ENCODE measurements around the gene SLC6A16. TPM values are rescaled to one million over a fixed set of nuclear protein-coding genes. Genes with fewer than 3 reads are reported as not detected.
A peak's percentile ranks its signal among the peaks of the same experiment; 100 is the strongest.
"Not testable (repeated sequence)": the region's sequence is repeated elsewhere in the genome, so short reads cannot be mapped to it uniquely, and the experiment has no call there.

Gene SLC6A16
- polyA plus RNA-seq, 3 donors = 2.3 to 5.7 (median 4.6) TPM

DNA sequence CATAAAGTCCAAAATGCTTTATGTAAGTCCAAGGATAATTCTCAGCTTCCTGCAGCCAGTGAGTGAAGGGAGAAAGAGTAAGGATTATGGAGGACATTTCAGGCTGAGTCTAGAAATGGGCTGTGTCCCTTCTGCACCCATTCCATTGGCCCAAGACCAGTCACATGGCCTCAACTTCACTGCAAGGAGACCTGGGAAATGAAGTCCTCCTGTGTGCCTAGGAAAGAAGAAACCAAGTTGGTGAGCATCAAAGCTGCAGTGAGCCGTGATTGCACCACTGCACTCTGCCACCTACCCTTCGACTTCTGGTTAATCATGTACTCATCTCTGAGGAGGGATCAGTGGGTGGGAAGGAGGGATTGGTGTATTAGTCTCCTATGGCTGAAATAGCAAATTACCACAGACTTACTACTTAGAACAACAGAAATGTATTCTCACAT is 6.6 kb upstream of the SLC6A16 start:
- DNase-seq = peak; percentile 44

DNA sequence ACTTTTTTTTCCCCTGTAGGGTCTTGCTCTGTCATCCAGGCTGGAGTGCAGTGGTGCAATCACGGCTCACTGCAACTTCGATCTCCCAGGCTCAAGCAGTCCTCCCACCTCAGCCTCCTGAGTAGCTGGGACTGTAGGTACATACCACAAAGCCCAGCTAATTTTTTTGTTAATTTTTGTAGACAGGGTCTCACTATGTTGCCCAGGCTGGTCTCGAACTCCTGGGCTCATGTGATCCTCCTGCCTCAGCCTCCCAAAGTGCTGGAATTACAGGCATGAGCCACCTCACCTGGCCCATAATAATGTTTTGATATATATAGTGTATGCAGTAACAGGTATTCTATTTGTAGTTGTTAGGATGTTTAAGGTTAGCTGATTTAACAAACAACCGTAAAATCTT is 6.2 kb upstream of the SLC6A16 start:
- DNase-seq = not testable (repeated sequence)

DNA sequence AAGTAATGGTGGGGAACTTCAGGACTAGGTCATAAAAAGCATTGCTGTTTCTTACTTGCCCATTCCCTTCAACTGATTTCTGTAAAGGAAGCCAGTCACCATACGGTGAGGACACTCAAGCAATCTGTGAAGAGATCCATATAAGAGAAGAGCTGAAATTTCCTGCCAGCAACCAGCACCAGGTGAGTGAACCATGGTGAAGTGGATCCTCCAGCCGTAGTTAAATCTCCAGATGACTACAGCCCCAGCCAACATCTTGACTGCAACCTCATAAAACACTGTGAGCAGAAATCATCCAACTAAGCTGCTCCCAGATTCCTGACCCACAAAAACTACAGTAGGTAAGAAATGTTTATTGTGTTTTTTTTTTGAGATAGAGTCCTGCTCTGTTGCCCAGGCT is 3.8 kb upstream of the SLC6A16 start:
- no peak for DNase-seq

DNA sequence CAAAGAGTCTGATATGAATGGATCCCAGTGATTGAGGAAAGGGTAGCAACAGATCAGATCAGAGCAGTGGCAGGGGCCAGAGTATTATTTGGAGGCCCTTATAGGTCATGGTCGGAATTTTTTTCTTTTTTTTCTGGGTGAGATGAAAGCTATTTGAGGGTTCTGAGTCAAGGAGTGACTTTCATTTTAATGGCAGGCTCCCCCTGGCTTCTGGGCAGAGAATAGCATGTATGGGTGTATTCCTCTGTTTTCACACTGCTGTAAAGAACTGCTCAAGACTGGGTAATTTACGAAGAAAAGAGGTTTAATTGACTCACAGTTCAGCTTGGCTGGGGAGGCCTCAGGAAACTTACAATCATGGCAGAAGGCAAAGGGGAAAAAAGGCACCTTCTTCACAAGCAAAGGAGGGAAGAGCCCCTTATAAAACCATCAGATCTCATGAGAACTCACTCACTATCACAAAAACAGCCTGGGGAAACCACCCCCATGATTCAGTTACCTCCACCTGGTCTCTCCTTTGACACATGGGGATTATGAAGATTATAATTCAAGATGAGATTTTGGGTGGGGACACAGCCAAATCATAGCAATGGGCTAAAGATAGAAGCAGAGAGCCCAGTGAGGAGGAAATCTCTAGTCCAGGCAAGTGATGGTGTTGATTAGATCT is 3.0 kb upstream of the SLC6A16 start:
- DNase-seq = no peak

DNA sequence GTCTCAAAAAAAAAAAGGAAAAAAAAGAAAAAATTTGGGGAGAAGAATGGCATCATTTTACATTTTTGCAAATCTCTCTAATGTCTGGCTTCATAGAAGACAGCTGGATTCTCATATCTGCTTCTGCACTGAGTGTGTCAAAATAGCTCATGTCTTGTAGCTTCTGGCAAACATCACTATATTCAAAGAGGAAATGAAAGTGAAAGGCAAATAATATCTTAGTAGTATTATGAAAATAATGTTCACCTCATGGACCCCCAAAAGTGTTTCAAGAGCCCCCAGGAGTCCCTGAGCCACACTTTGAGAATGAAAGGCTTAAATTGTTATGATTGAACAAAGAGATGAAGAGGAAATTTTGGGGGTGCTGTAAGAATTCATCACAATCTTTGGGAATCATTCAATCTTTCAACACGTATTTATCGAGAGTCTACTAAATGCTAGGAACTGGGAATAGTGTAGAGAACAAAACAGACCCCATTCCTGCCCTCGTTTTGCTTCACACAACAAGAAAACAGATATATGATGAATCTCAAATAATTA is 1.2 kb upstream of the SLC6A16 start:
- no peak for DNase-seq

DNA sequence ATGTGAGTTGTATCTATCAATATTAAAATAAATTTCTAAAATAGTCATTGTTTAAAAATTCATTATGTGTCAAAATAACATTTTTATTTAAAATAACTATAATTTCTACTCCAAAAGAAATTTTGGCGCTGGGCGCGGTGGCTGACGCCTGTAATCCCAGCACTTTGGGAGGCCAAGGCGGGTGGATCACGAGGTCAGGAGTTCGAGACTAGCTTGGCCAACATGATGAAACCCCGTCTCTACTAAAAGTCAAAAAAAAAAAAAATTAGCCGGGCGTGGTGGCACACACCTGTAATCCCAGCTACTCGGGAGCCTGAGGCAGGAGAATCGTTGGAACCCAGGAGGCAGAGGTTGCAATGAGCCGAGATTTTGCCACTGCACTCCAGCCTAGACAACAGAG is 765 bp upstream of the SLC6A16 start:
- not testable (repeated sequence) for DNase-seq

DNA sequence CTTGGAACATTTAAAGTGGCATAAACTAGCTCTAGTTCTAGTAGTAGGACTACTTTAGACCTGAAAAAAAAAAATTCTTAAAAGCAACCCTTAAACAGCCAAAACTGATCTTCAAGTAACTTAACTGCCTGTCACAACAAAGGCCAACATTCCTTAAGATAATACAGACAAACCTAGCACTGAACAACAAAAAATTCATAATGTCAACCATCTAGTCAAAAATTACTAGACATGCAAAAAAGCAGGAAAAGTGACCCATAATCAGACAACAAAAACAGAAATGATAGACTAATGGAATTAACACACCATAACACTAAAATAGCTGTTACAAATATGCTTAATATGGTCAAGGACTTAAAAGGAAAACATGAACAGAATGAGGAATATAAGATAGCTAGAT is 6.7 kb downstream of the SLC6A16 start:
- no peak for DNase-seq

DNA sequence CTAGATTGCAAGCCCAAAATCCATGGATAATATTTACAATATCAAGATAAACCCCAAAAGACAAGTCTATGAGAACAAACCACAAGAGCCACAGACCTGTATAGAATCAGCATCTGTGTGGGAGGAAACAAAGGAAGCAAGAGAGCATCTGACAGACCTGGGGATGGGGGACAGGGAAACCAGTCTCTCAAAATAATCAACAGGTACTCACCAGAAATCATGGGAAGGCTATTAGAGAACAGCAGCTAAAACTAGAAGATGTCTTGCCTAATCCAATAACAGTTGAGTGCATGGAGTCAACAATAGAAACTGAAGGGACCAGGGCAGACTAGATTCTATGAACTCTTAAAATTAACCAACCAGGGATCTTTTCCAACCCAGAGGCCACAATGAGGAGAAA is 8.7 kb downstream of the SLC6A16 start:
- DNase-seq = no peak

DNA sequence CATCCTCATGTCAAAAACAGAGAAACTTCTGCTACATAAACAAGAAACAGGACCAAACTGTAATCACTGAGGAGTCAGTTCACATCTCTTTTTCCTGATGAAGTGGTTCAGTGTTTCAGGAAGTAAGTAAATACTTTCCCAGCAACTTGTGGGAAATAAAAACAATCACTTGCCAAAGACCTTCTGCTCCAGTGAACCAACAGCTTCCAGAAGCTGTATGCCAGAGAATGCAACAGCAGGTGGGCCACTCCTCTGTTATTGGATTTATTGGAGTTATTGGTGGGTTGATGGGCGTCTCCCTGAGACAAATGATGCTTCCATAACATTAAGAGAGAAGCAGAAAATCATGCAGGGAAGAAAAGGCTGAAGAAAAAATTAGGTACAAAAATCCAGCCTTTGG is 9.9 kb downstream of the SLC6A16 start:
- DNase-seq = no peak

DNA sequence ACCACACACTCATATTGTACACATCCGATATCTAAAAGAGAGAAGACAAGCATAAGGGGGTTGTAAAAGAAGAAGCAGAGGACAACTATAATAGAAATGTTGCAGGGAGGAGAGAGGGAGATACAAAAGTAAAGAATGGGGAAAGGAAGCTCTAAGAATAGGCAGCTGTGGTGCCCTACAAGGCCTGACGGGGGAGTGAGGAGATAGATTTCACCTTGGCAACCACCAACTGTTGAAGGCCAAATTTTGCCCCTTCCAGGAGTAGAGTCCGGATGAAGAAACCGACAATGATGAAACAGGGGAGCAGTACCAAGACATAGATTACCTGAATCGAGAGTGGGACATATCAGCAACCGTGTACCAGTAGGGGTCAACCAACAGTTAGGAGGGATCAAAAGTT is 15.9 kb downstream of the SLC6A16 start:
- DNase-seq = no peak

DNA sequence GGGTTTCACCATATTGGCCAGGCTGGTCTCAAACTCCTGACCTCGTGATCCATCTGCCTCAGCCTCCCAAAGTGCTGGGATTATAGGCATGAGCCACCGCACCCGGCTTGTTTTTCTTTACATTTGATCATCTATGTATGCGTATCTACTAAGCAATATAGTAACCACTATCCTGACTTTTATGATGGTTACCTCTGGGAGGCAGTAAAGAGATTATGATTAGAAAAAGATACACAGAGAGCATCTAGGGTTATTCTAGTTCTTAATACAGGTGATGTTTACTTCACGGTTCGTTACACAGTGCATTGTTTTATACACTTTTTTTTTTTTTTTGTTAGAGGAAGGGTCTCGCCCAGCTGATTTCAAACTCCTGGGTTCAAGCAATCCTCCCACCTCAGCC is 18.3 kb downstream of the SLC6A16 start:
- not testable (repeated sequence) for DNase-seq

DNA sequence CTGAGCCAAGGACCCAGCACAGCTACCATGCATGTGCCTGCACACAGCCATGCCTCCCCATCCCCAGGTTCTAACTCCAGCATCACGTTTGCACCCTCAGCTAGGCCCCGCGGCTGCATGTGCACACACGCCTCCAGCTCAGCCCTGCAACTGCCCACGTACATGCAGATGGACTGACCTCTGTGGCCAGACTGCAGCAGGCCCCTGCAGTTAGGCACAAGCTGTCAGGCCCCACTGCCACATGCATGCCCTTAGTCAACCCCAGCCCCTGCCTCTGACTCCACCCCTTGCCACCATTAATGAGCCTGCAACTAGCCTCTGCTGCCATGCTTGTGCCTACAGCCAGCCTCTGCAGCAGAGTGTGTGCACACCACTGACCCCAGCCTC is 23.1 kb downstream of the SLC6A16 start:
- DNase-seq = no peak

DNA sequence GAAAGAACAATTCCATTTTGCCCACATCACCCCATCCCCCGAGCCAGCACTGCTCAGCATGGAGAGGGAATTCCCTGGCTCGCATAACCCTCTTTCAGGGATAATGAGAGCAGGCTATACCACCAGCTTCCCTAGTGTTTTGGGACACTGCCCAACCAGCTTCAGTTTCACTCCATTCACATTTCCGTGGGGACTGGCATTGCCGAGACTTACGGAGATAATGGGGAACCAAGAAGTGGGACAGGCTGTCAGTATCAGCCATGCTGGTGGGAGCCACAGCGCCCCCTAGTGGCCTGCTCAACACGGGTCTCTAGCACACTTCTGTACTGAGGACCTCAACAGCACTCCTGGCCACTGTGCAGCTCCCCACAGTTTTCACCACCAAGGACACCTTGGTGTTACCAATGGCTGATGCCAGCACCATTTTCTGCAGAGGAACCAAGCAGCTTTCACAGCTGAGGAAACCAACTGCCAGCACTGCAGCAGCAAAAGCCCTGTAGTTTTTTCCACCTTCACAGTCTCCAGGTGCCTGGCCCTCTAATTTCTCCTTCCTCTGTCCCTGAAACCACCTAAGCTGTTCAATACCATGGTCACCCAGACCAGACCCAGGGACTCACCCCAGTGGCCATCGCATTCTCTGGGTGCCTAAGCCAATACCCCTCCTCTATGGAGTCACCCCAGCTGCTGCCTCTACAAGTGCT is 23.7 kb downstream of the SLC6A16 start:
- peak; percentile 46 for DNase-seq

DNA sequence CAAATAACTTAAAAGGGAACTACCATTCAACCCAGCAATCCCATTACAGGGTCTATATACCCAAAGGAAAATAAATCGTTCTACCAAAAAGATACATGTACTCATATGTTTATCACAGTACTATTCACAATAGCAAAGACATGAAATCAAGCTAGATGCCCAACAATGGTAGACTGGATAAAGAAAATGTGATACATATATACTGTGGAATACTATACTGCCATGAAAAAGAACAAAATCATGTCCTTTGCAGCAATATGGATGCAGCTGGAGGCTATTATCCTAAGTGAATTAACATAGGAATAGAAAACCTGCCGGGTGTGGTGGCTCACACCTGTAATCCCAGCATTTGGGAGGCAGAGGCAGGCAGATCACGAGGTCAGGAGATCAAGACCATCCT is 26.3 kb downstream of the SLC6A16 start:
- DNase-seq = not testable (repeated sequence)

DNA sequence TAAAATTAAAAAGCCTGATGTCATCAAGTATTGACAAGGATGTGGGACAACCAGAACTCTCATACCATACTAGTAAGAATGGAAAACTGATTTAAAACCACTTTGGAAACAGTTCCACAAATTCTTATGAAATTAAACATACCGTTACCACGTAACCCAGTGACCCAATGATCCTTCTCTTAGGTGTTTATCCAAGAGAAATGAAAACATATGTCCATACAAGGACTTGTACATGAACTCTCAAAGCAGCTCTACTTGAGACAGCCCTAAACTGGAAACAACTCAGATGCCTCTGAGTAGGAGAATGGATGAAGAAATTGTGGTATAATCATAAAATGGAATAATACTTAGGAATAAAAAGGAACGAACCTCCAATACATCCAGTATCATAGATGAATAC is 27.6 kb downstream of the SLC6A16 start:
- no peak for DNase-seq

DNA sequence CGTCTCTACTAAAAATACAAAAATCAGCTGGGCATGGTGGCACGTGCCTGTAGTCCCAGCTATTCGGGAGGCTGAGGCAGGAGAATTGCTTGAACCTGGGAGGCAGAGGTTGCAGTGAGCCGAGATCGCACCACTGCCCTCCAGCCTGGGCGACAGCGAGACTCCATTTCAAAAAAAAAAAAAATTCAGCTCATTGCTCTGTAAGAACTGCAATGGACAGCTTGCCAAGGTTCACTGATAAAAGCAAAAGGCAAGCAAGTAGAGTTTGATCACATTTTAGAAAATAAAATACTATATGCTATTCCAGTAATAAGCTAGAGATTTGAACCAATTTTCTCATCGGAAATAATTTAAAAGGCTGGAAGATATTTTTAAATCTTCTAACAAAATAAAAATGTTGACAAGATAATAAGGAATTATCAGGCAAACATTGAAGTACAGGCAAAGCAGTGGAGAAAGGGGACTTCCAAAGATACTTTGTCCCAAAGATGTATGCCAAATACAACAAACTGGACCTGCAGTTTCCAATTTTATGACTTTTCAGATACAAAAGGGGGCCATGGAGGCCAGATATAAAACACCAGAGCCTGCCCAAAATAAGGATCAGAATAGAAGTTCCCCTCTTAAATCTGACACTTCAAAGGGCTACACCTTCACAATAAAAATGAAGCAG is 29.6 kb downstream of the SLC6A16 start:
- DNase-seq = no peak

DNA sequence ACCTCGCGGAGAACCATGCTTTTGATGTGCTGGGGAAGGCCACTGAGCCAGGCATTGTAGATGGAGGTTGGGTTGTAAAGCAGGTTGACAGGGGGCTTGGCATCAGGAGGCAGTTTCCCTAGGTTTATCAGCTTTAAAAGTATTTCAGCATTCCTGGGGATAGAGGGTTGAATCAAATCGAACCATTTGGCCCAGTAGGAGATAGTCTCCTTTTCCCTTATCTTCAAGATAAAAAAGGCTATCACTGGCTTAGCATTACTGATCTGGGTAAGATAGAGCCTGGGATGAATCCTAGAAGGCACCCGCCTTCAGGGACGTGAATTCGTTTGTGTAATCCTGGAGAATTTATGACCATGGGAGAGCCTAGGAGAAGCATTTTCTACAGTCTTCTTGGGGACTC is 30.6 kb downstream of the SLC6A16 start:
- no peak for DNase-seq

DNA sequence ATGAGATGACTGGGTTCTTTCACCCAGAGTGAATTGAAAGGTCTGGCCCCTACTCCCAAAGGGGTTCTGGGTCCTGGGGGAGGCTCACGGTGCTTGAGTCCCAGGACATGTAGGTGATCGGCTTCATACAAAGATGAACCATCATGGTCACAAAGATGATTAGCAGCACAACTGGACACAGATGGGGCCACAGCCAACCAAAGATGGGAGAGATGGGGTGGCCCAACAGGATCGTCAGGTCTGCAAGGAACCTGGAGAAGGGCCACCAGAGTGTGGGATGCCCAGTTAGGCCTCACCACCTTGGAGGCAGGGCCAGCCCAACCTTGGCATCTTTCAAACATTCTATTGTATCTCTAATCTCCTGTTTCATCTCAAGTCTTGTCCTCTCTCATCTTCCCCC is 34.5 kb downstream of the SLC6A16 start:
- DNase-seq = no peak

DNA sequence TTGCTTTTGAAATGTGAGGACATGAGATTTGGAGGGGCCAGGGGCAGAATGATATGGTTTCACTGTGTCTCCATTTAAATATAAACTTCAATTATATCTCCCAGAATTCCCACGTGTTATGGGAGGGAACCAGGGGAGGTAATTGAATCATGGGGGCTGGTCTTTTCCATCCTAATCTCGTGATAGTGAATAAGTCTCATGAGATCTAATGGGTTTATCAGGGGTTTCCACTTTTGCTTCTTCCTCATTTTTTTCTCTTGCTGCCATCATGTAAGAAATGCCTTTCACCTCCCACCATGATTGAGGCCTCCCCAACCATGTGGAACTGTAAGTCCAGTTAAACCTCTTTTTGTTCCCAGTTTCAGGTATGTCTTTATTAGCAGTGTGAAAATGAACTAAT is 35.7 kb downstream of the SLC6A16 start:
- DNase-seq = not testable (repeated sequence)

DNA sequence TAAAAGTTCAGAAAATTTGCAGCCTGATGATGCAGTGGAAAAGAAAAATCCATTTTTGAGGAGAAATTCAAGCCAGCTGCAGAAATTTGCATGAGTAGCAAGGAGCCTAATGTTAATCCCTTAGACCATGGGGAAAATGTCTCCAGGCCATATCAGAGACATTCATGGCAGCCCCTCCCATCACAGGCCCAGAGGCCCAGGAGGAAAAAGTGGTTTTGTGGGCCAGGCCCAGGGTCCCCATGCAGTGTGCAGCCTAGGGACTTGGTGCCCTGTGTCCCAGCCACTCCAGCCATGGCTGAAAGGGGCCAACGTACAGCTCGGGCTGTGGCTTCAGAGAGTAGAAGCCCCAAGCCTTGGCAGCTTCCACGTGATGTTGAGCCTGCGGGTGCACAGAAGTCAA is 36.8 kb downstream of the SLC6A16 start:
- DNase-seq = not testable (repeated sequence)

DNA sequence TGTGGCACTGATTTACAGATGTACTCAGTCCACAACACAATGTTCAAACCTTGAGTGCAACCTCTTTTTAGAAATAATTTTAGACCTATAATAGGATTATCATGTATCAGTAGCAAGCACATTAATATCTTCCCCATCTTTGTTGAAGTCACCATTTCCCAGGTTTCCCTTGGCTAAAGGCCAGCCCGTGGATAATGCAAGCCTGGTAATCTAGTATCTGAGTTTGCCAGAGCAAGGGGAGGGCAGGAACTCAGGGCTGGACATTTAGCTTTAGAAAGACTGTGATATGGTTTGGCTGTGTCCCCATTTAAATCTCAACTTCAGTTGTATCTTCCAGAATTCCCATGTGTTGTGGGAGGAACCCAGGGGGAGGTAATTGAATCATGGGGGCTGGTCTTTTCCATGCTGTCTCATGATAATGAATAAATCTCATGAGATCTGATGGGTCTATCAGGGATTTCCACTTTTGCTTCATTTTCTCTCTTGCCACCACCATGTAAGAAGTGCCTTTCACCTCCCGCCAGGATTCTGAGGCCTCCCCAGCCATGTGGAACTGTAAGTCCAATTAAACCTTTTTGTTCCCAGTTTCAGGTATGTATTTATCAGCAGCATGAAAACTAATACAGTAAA is 37.7 kb downstream of the SLC6A16 start:
- DNase-seq = no peak

DNA sequence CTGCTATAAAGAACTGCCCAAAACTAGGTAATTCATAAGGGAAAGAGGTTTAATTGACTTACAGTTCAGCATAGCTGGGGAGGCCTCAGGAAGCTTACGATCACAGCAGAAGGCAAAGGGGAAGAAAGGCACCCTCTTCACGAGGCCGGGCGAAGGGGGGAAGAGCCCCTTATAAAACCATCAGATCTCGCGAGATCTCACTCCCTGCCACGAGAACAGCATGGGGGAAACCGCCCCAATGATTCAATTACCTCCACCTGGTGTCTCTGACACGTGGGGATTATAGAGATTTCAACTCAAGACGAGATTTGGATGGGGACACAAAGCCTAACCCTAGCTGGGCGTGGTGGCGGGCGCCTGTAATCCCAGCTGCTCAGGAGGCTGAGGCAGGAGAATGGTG is 42.8 kb downstream of the SLC6A16 start:
- DNase-seq = no peak

DNA sequence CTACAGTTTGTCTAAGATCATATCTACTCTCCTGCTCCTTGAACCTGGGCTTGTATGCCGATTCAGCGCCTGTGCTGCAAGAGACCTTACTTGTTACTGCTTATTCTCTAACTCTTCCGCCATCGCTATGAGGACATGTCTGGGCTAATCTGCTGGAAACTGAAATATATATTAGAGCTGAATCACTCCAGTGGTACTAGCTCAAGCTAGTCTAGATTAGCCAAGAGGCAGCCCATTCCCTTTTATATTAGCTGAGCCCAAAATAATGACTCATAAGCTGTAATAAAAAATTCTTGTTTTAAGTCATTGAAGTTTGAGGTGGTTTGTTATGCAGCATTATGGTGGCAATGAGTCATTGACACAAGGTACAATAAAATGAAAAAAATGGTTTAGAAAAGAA is 52.8 kb downstream of the SLC6A16 start:
- DNase-seq = no peak
